ENCODE measurements around the gene IGF2. TPM values are rescaled to one million over a fixed set of nuclear protein-coding genes. Genes with fewer than 3 reads are reported as not detected.
"Not testable (repeated sequence)": the region's sequence is repeated elsewhere in the genome, so short reads cannot be mapped to it uniquely, and the experiment has no call there.

The IGF2 gene
- total RNA-seq: 0.45 and 1.1 TPM in 2 replicates

GRCh38 chr11:2139123-2139521 is at the start of gene IGF2:
IGF2 (minus strand) TSS chr11:2139389; CDS start chr11:2135523, 3,866 bp downstream.
- peaks cover 61% of the 10 kb centered on the region for H3K27me3 Mint-ChIP-seq
- no peak for DNase-seq
- peak within 1 kb of the TSS; percentile 51 for H3K4me3 Mint-ChIP-seq
- peaks cover 13% of the 10 kb centered on the region for H3K4me1 Mint-ChIP-seq
- intact Hi-C loops (cut with micrococcal nuclease): no loop called here
- H3K36me3 Mint-ChIP-seq (ENCODE audit: low read depth): no peaks in the 10 kb centered on the region
- H3K27ac Mint-ChIP-seq: peak within 1 kb of the TSS; percentile 69
- no peaks in the 10 kb centered on the region for H3K9me3 Mint-ChIP-seq

GRCh38 chr11:2188745-2189144 is 49.6 kb upstream of the IGF2 start:
- no peaks in the 10 kb centered on the region for H3K4me1 Mint-ChIP-seq
- DNase-seq: no peak
- no peaks in the 10 kb centered on the region for H3K9me3 Mint-ChIP-seq
- no peaks in the 10 kb centered on the region for H3K27me3 Mint-ChIP-seq
- H3K36me3 Mint-ChIP-seq (ENCODE audit: low read depth): no peaks in the 10 kb centered on the region
- H3K4me3 Mint-ChIP-seq: no peak overlapping the region
- no peak overlapping the region for H3K27ac Mint-ChIP-seq
- intact Hi-C loops (cut with micrococcal nuclease): no loop called here

- no peak for DNase-seq
- no peak overlapping the region for H3K27ac Mint-ChIP-seq
- H3K4me1 Mint-ChIP-seq: no peaks in the 10 kb centered on the region
- H3K36me3 Mint-ChIP-seq (ENCODE audit: low read depth): no peaks in the 10 kb centered on the region
- no peaks in the 10 kb centered on the region for H3K27me3 Mint-ChIP-seq
- H3K9me3 Mint-ChIP-seq: no peaks in the 10 kb centered on the region
- intact Hi-C loops (cut with micrococcal nuclease): no loop called here
- no peak overlapping the region for H3K4me3 Mint-ChIP-seq
Observed at GRCh38 chr11:2187280-2187707, 48.1 kb upstream of the IGF2 start.

GRCh38 chr11:2186669-2187279 is 47.6 kb upstream of the IGF2 start:
- Mint-ChIP-seq H3K4me3 (no peak overlapping the region), H3K4me1 (no peaks in the 10 kb centered on the region), H3K36me3 (ENCODE audit: low read depth) (no peaks in the 10 kb centered on the region), H3K27ac (no peak overlapping the region), H3K9me3 (no peaks in the 10 kb centered on the region), H3K27me3 (no peaks in the 10 kb centered on the region)
- intact Hi-C loops (cut with micrococcal nuclease): no loop called here
- DNase-seq: peak; percentile 78

- H3K9me3 Mint-ChIP-seq: no peaks in the 10 kb centered on the region
- no peaks in the 10 kb centered on the region for H3K4me1 Mint-ChIP-seq
- no peak overlapping the region for H3K4me3 Mint-ChIP-seq
- intact Hi-C loops (cut with micrococcal nuclease): no loop called here
- H3K27me3 Mint-ChIP-seq: no peaks in the 10 kb centered on the region
- no peak overlapping the region for H3K27ac Mint-ChIP-seq
- no peak for DNase-seq
- H3K36me3 Mint-ChIP-seq (ENCODE audit: low read depth): no peaks in the 10 kb centered on the region
Observed at GRCh38 chr11:2185324-2186085, 46.3 kb upstream of the IGF2 start.

GRCh38 chr11:2182692-2183474 is 43.7 kb upstream of the IGF2 start:
- intact Hi-C loops (cut with micrococcal nuclease): no loop called here
- Mint-ChIP-seq H3K27me3 (no peaks in the 10 kb centered on the region), H3K4me3 (no peak overlapping the region), H3K4me1 (no peaks in the 10 kb centered on the region), H3K9me3 (no peaks in the 10 kb centered on the region), H3K27ac (no peak overlapping the region), H3K36me3 (ENCODE audit: low read depth) (no peaks in the 10 kb centered on the region)
- no peak for DNase-seq

GRCh38 chr11:2182075-2182474 is 42.9 kb upstream of the IGF2 start:
- DNase-seq: no peak
- H3K4me3 Mint-ChIP-seq: no peak overlapping the region
- no peaks in the 10 kb centered on the region for H3K36me3 Mint-ChIP-seq (ENCODE audit: low read depth)
- no peaks in the 10 kb centered on the region for H3K9me3 Mint-ChIP-seq
- no peaks in the 10 kb centered on the region for H3K4me1 Mint-ChIP-seq
- intact Hi-C loops (cut with micrococcal nuclease): no loop called here
- no peaks in the 10 kb centered on the region for H3K27me3 Mint-ChIP-seq
- H3K27ac Mint-ChIP-seq: no peak overlapping the region

- Mint-ChIP-seq H3K9me3 (no peaks in the 10 kb centered on the region), H3K36me3 (ENCODE audit: low read depth) (no peaks in the 10 kb centered on the region)
- intact Hi-C loops (cut with micrococcal nuclease): no loop called here
Observed at GRCh38 chr11:2180789-2181370, 41.7 kb upstream of the IGF2 start.

GRCh38 chr11:2180347-2180746 is 41.2 kb upstream of the IGF2 start:
- no peak for DNase-seq
- H3K4me3 Mint-ChIP-seq: no peak overlapping the region
- H3K36me3 Mint-ChIP-seq (ENCODE audit: low read depth): no peaks in the 10 kb centered on the region
- no peak overlapping the region for H3K27ac Mint-ChIP-seq
- intact Hi-C loops (cut with micrococcal nuclease): no loop called here
- H3K4me1 Mint-ChIP-seq: no peaks in the 10 kb centered on the region
- H3K27me3 Mint-ChIP-seq: no peaks in the 10 kb centered on the region
- H3K9me3 Mint-ChIP-seq: no peaks in the 10 kb centered on the region

More at GRCh38 chr11:2180789-2181370, 41.7 kb upstream of the IGF2 start:
- H3K27me3 Mint-ChIP-seq: no peaks in the 10 kb centered on the region
- H3K4me1 Mint-ChIP-seq: no peaks in the 10 kb centered on the region
- no peak overlapping the region for H3K27ac Mint-ChIP-seq
- H3K4me3 Mint-ChIP-seq: no peak overlapping the region
- DNase-seq: no peak

- no peak for DNase-seq
- Mint-ChIP-seq H3K4me3 (no peak overlapping the region), H3K4me1 (no peaks in the 10 kb centered on the region), H3K27me3 (no peaks in the 10 kb centered on the region), H3K9me3 (no peaks in the 10 kb centered on the region), H3K36me3 (ENCODE audit: low read depth) (no peaks in the 10 kb centered on the region), H3K27ac (no peak overlapping the region)
- intact Hi-C loops (cut with micrococcal nuclease): no loop called here
Observed at GRCh38 chr11:2179516-2179915, 40.3 kb upstream of the IGF2 start.

- H3K36me3 Mint-ChIP-seq (ENCODE audit: low read depth): no peaks in the 10 kb centered on the region
- DNase-seq: no peak
- no peaks in the 10 kb centered on the region for H3K27me3 Mint-ChIP-seq
- no peak overlapping the region for H3K27ac Mint-ChIP-seq
- no peaks in the 10 kb centered on the region for H3K4me1 Mint-ChIP-seq
- intact Hi-C loops (cut with micrococcal nuclease): no loop called here
- no peaks in the 10 kb centered on the region for H3K9me3 Mint-ChIP-seq
- H3K4me3 Mint-ChIP-seq: no peak overlapping the region
Observed at GRCh38 chr11:2178906-2179494, 39.8 kb upstream of the IGF2 start.

GRCh38 chr11:2178055-2178773 is 39.0 kb upstream of the IGF2 start:
- H3K27me3 Mint-ChIP-seq; H3K4me3 Mint-ChIP-seq; H3K9me3 Mint-ChIP-seq; H3K36me3 Mint-ChIP-seq (ENCODE audit: low read depth); H3K27ac Mint-ChIP-seq; intact Hi-C loops (cut with micrococcal nuclease); H3K4me1 Mint-ChIP-seq; DNase-seq: not testable (repeated sequence)

- no peak for DNase-seq
- no peaks in the 10 kb centered on the region for H3K4me1 Mint-ChIP-seq
- H3K9me3 Mint-ChIP-seq: no peaks in the 10 kb centered on the region
- intact Hi-C loops (cut with micrococcal nuclease): no loop called here
- no peak overlapping the region for H3K27ac Mint-ChIP-seq
- H3K36me3 Mint-ChIP-seq (ENCODE audit: low read depth): no peaks in the 10 kb centered on the region
- H3K4me3 Mint-ChIP-seq: no peak overlapping the region
- H3K27me3 Mint-ChIP-seq: no peaks in the 10 kb centered on the region
Observed at GRCh38 chr11:2177076-2177475, 37.9 kb upstream of the IGF2 start.
